GM12891 (cell line): ENCODE data around the gene OR2Z1.

Source experiments
- POLR2A ChIP-seq: IDR thresholded peaks from 2 replicates; pipeline ENCODE4 v1.6.1; 2011; ENCODE audit warnings: low read depth, low read length, control low read depth
- POLR2AphosphoS5 ChIP-seq: IDR thresholded peaks from 2 replicates; pipeline ENCODE4 v1.6.1; 2011; ENCODE audit warnings: low read depth, low read length, control low read depth
- TAF1 ChIP-seq: IDR thresholded peaks from 2 replicates; pipeline ENCODE4 v1.6.1; 2011; ENCODE audit warnings: low read depth, low read length, control low read depth

DNA sequence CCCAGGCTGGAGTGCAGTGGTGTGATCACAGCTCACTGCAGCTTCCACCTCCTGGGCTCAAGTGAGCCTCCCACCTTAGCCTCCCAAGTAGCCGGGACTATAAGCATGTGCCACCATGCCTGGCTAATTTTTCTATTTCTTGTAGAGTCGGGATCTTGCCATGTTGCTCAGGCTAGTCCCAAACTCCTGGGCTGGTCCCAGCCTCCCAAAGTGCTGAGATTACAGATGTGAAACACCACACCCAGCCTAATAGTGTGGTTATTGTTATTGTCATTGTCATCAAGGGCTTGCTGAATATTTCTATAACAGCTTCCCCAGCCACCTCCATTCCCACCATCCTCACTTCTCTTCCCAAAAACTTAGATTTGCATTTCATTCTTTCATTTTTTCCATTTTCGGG, 2.8 kb downstream of the OR2Z1 start:
- TF ChIP-seq POLR2A, result no peak
- no peak for TF ChIP-seq TAF1
- no peak for TF ChIP-seq POLR2AphosphoS5
